Natural killer cell (primary cell): ENCODE data around the gene KAT8. TPM values are rescaled to one million over a fixed set of nuclear protein-coding genes. Genes with fewer than 3 reads are reported as not detected.

Experiments
- ATAC-seq, 3 donors: fragments of 150-1000 bp in 2 of 3; fragments of 200-7000 bp in 1 of 3; cut with Tn5 transposase; 1 replicate in 1 of 3; 2 replicates in 2 of 3; pipeline ENCODE4 v1.10.0; 2021; ENCODE audit warnings: mild to moderate bottlenecking in 2 of 3, moderate library complexity in 2 of 3
- DNase-seq, 2 donors: peaks; one replicate each; pipeline versions ENCODE4 v3.0.0 to v3.0.0-alpha.2; 2013 to 2021; ENCODE audit warnings: mixed read lengths in 1 of 2
- H3K27ac ChIP-seq: one replicate; pipeline ENCODE4 v1.5.1; 2013; ENCODE audit warnings: mild to moderate bottlenecking, low read length
- H3K27me3 ChIP-seq: one replicate; pipeline ENCODE4 v1.6.1; 2013; ENCODE audit warnings: low read length; ENCODE audit not compliant: control insufficient read depth, insufficient read depth
- H3K36me3 ChIP-seq: one replicate; pipeline ENCODE4 v1.6.1; 2013; ENCODE audit warnings: low read length; ENCODE audit not compliant: control insufficient read depth, insufficient read depth
- H3K4me1 ChIP-seq: one replicate; pipeline ENCODE4 v1.6.1; 2013; ENCODE audit warnings: low read length; ENCODE audit not compliant: control insufficient read depth, insufficient read depth
- H3K4me3 ChIP-seq: one replicate; pipeline ENCODE4 v1.5.1; 2013; ENCODE audit warnings: low read length
- H3K9me3 ChIP-seq: one replicate; pipeline ENCODE4 v1.6.1; 2013; ENCODE audit warnings: low read length; ENCODE audit not compliant: control insufficient read depth, insufficient read depth
- H3K27ac Mint-ChIP-seq, 2 donors: one replicate each; pipeline ENCODE4 v1.8.0; 2022; ENCODE audit warnings: mild to moderate bottlenecking in 2 of 2, mixed read lengths in 2 of 2, moderate library complexity in 1 of 2
- H3K27me3 Mint-ChIP-seq, 2 donors: one replicate each; pipeline ENCODE4 v1.8.0; 2022; ENCODE audit warnings: low read depth in 2 of 2, mixed read lengths in 2 of 2
- H3K36me3 Mint-ChIP-seq: one replicate; pipeline ENCODE4 v1.8.0; 2022; ENCODE audit warnings: mixed read lengths
- H3K4me1 Mint-ChIP-seq, 2 donors: one replicate each; pipeline ENCODE4 v1.8.0; 2022; ENCODE audit warnings: mixed read lengths in 2 of 2
- H3K4me3 Mint-ChIP-seq: one replicate; pipeline ENCODE4 v1.8.0; 2022; ENCODE audit warnings: mild to moderate bottlenecking, moderate library complexity, mixed read lengths
- H3K9me3 Mint-ChIP-seq, 2 donors: one replicate each; pipeline ENCODE4 v1.8.0; 2022; ENCODE audit warnings: mixed read lengths in 2 of 2
- WGBS: methylation state at CpG from one replicate; pipeline ENCODE4 v1.1.7; 2013; ENCODE audit warnings: missing lambda C conversion rate; ENCODE audit not compliant: insufficient coverage; 5-methylcytosine and 5-hydroxymethylcytosine counted together
- intact Hi-C: fragments of 100-400 bp; cut with micrococcal nuclease; formaldehyde crosslinking; loops from one replicate; pipeline ENCODE4 v1.14.2; 2022
- total RNA-seq, 4 donors: library from RNA; stranded (reverse); fragments of 120-200 nt in 1 of 4; gene quantifications; one replicate each; pipeline versions ENCODE4 v1.2.3 to v1.2.4, GENCODE V29; 2013 to 2022
- TF ChIP-seq, protein P1 (sequence below): fragments of 200-600 bp; IDR thresholded peaks from one replicate; pipeline ENCODE4 v1.8.0; 2022; ENCODE audit warnings: antibody characterized with exemption

The KAT8 gene
- total RNA-seq, 3 donors from 2014 or later (not counting 1 experiment from before 2014, with no cell fraction given): 90.6 to 101 (median 93.4) TPM

DNA sequence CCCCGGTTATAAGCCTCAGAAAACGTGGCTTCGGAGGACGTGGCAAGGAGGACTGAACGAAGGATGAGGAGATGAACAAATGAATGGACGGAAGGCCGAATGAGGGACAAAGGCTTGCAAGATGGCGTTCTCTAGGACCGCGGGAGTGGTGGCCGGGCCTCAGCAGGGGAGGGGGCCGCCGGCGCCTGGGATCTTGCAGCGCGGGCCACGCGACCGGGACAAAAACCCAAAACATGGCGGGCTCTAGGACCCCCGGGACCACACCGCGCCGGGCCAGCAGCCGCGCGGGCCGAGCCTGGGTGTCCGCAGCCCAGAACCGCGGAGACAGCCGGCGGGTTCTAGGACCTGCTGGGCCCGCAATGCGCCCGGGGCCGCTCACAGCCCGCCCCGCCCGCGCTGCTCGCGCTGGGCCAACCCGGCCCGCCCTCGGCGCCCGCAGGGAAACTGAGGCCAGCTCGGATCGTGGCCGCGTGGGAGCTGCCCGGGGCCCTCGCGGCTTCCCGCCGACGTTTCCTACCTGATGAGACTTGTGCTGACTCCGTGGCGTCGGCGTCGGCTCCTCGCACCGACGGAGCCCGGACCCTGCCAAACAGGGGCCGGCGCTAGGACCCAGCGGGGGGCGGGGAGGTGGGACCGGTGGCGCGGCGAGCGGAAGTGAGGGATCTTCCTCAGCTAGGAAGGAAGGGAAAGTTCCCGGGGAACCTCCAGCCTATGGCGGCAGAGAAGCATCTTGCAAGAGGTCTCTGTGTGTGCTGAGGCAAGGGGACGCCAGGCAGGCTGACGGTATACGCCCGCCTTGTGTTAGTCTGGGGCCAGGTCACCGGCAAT, 44.1 kb upstream of the KAT8 start:
- Histone ChIP-seq H3K27ac (peak overlapping the region; percentile 89), H3K9me3 (no peaks in the 10 kb centered on the region), H3K27me3 (no peaks in the 10 kb centered on the region), H3K4me3 (peak overlapping the region; percentile 92), H3K4me1 (peaks cover 23% of the 10 kb centered on the region), H3K36me3 (peaks cover 23% of the 10 kb centered on the region)
- Mint-ChIP-seq H3K27me3 (no peaks in the 10 kb centered on the region), H3K9me3 (no peaks in the 10 kb centered on the region), H3K4me1 (peaks cover 45 to 49% of the 10 kb centered on the region in 2 donors), H3K36me3 (peaks cover 7% of the 10 kb centered on the region), H3K4me3 (peak overlapping the region; percentile 97), H3K27ac (peak overlapping the region; percentile 95 to 97)
- under 1% methylated on average over 83 of the region's 83 CpGs for WGBS
- intact Hi-C loops: loop anchor here (1.0 kb wide), 1 partner anchor 40 kb away; the partner anchor contains the start of gene STX4
- TF ChIP-seq, protein P1, sequence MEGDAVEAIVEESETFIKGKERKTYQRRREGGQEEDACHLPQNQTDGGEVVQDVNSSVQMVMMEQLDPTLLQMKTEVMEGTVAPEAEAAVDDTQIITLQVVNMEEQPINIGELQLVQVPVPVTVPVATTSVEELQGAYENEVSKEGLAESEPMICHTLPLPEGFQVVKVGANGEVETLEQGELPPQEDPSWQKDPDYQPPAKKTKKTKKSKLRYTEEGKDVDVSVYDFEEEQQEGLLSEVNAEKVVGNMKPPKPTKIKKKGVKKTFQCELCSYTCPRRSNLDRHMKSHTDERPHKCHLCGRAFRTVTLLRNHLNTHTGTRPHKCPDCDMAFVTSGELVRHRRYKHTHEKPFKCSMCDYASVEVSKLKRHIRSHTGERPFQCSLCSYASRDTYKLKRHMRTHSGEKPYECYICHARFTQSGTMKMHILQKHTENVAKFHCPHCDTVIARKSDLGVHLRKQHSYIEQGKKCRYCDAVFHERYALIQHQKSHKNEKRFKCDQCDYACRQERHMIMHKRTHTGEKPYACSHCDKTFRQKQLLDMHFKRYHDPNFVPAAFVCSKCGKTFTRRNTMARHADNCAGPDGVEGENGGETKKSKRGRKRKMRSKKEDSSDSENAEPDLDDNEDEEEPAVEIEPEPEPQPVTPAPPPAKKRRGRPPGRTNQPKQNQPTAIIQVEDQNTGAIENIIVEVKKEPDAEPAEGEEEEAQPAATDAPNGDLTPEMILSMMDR: no peak
- peak; percentile 49 to 76 (median 58) for ATAC-seq
- DNase-seq: peak; percentile 88 to 89

DNA sequence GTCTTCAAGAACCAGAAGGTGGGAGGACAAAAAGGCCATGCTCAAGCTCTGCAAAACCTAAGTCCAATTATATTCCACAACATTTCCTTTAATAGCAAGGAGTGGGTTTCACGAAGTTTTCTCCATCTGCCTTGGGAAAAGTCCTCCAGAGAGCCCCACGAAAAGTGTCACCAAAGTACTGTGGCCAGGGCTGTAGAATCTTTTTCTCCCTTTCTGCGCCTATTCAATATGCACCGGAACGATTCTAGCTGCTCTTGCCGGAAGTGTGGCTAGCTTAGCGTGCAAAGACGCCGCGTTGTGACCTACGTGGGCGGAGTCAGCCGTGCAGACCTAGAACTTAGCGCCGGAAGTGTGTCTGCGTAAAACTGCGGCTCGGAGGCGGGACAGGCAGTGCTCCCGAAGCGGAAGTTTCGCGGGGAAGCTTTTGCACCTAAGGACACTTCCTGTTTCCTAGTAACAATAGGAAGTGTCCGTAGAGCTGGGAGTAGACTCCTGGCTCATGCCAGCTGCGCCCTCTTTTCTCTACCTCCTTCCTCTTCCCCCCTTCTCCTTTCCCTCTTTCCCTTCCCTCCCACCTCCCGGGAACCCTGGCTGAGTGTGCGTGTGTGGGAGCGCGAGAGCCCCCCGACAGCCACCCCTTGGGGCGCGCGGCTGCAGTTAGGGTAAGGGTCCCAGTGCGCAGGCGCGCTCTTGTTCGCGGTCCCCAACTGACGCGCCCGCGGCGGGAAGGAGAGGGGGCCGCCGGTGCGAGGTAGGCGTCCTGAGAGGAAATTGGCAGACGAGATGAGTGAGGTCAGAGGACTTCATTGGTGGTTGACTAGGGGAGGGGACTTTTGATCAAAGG, 43.3 kb upstream of the KAT8 start, which contains the start of the genes ZNF646 and ZNF668:
Gene ZNF646, plus strand, starts transcription at position 453 of the 844 bp plus-strand sequence. CDS start 1,903 bp downstream, outside the sequence.
Gene ZNF668, minus strand, starts transcription at position 271 of the 844 bp plus-strand sequence. CDS start 9,781 bp downstream, outside the sequence.
- Mint-ChIP-seq H3K27me3 (no peaks in the 10 kb centered on the region), H3K4me3 (peak within 1 kb of the TSS; percentile 97), H3K4me1 (peaks cover 45 to 51% of the 10 kb centered on the region in 2 donors), H3K27ac (peak within 1 kb of the TSS; percentile 95 to 97), H3K9me3 (no peaks in the 10 kb centered on the region), H3K36me3 (peaks cover 7% of the 10 kb centered on the region)
- no peaks in the 10 kb centered on the region for H3K27me3 ChIP-seq
- DNase-seq (peak; percentile 93 to 100), ATAC-seq (peak; percentile 85 to 93 (median 85))
- H3K4me3 ChIP-seq: peak within 1 kb of the TSS; percentile 92
- under 1% methylated on average over 48 of the region's 48 CpGs for WGBS
- peaks cover 29% of the 10 kb centered on the region for H3K4me1 ChIP-seq
- TF ChIP-seq, protein P1: no peak
- peaks cover 31% of the 10 kb centered on the region for H3K36me3 ChIP-seq
- no peaks in the 10 kb centered on the region for H3K9me3 ChIP-seq
- H3K27ac ChIP-seq: peak within 1 kb of the TSS; percentile 89
- intact Hi-C loops: loop anchor here (1.0 kb wide), 3 partner anchors 21 to 43 kb away; partner anchors contain the start of genes KAT8 and STX4

DNA sequence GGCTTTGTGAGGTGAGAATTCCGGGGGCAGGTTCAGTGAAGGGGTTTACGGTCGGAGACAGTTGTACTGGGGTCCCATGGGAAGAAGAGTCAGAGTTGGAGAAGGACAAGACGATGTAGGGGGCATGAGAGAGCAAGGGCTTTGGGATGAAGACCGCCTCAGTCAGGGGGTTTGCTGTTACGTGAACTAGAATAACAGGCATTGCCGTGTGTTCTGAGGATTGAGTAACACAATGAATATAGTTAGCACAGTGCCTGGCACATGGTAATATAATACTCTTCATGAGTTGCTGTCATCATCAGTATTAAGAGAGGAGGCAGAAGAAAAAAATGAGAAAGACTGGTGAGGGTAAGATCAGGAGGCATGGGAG, 42.7 kb upstream of the KAT8 start:
- Mint-ChIP-seq H3K27ac (peak overlapping the region; percentile 95 to 97), H3K36me3 (peaks cover 7% of the 10 kb centered on the region), H3K9me3 (no peaks in the 10 kb centered on the region), H3K4me1 (peaks cover 46 to 54% of the 10 kb centered on the region in 2 donors), H3K27me3 (no peaks in the 10 kb centered on the region), H3K4me3 (peak overlapping the region; percentile 97)
- WGBS: under 1% methylated on average over 7 of the region's 7 CpGs
- H3K4me1 ChIP-seq: peaks cover 35% of the 10 kb centered on the region
- H3K27me3 ChIP-seq: no peaks in the 10 kb centered on the region
- H3K36me3 ChIP-seq: peaks cover 37% of the 10 kb centered on the region
- TF ChIP-seq, protein P1: no peak
- DNase-seq (no peak), ATAC-seq (no peak)
- peak overlapping the region; percentile 92 for H3K4me3 ChIP-seq
- intact Hi-C loops: loop anchor here (1.0 kb wide), 2 partner anchors 21 to 43 kb away; partner anchors contain the start of gene KAT8
- H3K9me3 ChIP-seq: no peaks in the 10 kb centered on the region
- peak overlapping the region; percentile 89 for H3K27ac ChIP-seq
